Measurements from ENCODE around the gene DPP6.

Gene DPP6

DNA sequence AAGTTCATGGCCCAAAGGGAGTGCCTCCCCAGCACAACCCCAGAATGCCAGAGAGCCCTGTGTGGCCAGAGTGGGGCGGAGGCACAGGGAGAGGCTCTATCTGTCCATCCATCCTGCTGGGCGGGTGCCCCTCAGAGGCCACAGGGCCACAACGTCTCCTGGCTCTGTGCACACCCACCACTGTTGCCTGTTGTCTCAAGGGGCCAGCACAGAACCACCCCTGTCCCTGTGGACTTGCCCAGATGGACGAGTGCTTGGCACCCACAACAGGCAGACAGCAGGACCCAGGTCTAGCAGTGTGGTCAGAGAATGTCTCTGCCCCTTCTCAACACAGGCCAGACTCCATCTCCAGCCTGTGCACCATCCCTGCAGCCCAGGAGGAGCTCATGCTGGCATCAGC, 857.9 kb downstream of the DPP6 start:
- no peak for DNase-seq
- peaks cover 14% of the 10 kb centered on the region for H3K27me3 Mint-ChIP-seq
- peaks cover 4% of the 10 kb centered on the region for H3K4me1 Mint-ChIP-seq
- no peak overlapping the region for H3K27ac Mint-ChIP-seq
- H3K9me3 Mint-ChIP-seq, result peaks cover 7% of the 10 kb centered on the region
- no peak for ATAC-seq
- H3K4me3 Mint-ChIP-seq, result no peak overlapping the region
- no peaks in the 10 kb centered on the region for H3K36me3 Mint-ChIP-seq (ENCODE audit: low read depth)

DNA sequence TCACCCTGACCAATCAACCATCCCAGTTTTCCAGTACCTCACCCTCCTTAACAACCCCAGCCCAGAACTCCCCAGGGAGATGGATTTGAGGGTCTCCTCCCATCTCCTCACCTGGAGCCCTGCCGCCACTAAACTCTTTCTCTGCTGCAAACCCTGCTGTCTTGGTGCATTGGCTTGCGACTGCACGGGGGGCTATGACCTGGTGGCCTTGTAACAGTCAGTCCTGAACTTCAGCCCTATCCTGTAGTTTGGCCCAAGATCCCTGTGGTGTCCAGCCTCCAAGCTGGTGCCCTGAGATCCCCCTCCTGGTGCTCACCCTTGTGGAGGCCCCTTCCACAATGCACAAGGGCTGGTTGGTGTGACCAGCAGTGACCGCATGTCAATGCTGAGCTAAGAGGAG, 858.8 kb downstream of the DPP6 start:
- peaks cover 16% of the 10 kb centered on the region for H3K27me3 Mint-ChIP-seq

DNA sequence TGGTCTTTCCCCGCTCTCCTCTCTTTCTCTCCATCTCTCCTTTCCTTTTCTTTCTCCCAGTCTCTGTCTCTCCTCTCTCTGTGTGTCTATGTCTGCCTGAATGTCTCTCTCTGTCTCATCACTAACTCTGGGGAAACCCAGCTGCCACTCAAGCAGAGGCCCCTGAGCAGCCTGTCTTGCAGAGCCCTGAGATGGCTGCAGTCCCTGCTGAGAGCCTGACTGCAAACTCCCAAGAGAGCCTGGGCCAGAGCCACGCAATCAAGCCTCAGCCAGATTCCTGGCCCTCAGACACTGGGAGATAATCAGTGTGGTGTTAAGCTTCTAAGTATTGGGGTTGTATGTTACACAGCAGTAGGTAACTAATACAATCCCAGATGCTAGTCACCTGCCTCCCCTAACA, 859.2 kb downstream of the DPP6 start:
- no peak overlapping the region for H3K4me3 Mint-ChIP-seq
- H3K27me3 Mint-ChIP-seq, result peaks cover 16% of the 10 kb centered on the region
- no peak for DNase-seq
- H3K36me3 Mint-ChIP-seq (ENCODE audit: low read depth), result no peaks in the 10 kb centered on the region
- peaks cover 4% of the 10 kb centered on the region for H3K4me1 Mint-ChIP-seq
- no peak overlapping the region for H3K27ac Mint-ChIP-seq
- peaks cover 7% of the 10 kb centered on the region for H3K9me3 Mint-ChIP-seq
- ATAC-seq, result no peak

More for the DNA sequence above, 858.8 kb downstream of the DPP6 start:
- ATAC-seq, result no peak
- Mint-ChIP-seq H3K9me3 (peaks cover 7% of the 10 kb centered on the region), H3K36me3 (ENCODE audit: low read depth) (no peaks in the 10 kb centered on the region), H3K27ac (no peak overlapping the region), H3K4me1 (peaks cover 4% of the 10 kb centered on the region), H3K4me3 (no peak overlapping the region)
- no peak for DNase-seq

DNA sequence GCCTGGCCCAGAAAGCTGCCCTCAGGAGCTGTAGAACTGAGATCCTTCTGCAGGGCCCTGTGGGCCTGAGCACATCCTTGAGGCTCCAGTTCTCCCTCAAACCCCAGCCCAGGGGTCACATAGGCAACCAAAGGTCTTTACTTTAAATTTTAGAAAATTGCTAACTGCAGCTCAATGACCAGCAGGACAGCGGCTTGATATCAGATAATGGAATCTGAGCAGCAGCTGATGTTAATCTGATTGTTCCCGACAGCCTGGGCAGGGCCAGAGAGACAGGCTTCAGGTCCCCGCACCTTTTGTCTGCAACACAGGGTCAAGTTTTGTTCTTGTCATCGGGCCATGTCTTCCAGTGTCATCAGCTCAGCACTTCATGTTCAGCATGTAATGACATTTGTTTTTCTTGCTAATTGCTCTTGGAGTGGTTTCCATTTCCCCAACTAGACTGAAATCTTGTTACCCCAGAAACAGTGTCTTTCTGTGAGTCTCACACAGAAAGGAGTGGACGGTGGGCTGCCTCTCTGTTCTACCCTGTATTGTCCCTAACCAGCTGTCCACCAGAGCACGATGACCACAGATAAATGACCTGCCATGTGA, 859.8 kb downstream of the DPP6 start:
- ATAC-seq, result no peak
- Mint-ChIP-seq H3K27ac (no peak overlapping the region), H3K27me3 (peaks cover 17% of the 10 kb centered on the region)

DNA sequence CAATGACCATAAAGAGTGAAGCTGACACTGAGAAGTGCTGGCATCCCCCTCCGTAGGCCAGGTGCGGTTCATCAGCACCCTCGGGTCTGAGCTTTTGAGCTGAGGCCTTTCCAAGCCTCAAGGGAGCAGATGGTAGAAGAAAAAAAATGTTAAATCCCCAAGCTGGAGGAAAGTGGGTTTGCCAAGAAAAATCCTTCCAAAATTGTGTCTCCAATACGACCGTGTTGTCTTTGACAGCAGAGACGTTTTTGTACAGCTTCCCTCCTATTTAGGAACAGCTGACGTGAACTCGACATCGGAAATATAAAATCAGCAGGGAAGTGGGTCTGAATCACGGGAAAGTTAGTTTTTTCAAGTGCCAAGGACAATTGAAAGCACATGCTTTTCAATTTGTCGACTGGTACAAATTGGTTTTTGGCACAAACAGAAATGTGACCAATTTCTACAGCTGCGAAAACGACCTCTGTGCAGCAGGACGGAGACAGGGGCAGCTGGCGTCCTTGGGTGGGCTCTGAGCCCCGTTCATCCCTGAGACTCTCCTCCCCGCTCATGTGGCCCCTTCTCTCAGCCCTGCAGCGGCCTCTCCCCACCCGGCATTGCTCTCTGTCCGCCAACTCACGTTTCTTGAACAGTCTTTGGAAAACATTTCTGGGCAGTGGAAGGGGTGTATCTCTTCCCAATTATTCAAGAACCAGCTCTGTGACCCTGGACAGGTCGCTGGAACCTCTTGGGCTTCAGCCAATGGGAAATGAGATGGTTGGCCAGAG, 860.9 kb downstream of the DPP6 start:
- H3K9me3 Mint-ChIP-seq, result peaks cover 7% of the 10 kb centered on the region
- H3K27me3 Mint-ChIP-seq, result peaks cover 18% of the 10 kb centered on the region
- no peak overlapping the region for H3K4me3 Mint-ChIP-seq
- peaks cover 4% of the 10 kb centered on the region for H3K4me1 Mint-ChIP-seq
- ATAC-seq (no peak), DNase-seq (no peak)
- H3K36me3 Mint-ChIP-seq (ENCODE audit: low read depth), result no peaks in the 10 kb centered on the region
- no peak overlapping the region for H3K27ac Mint-ChIP-seq

More for the DNA sequence above, 859.8 kb downstream of the DPP6 start:
- H3K9me3 Mint-ChIP-seq, result peaks cover 7% of the 10 kb centered on the region
- no peak for DNase-seq
- no peaks in the 10 kb centered on the region for H3K36me3 Mint-ChIP-seq (ENCODE audit: low read depth)
- H3K4me3 Mint-ChIP-seq, result no peak overlapping the region
- H3K4me1 Mint-ChIP-seq, result peaks cover 4% of the 10 kb centered on the region

DNA sequence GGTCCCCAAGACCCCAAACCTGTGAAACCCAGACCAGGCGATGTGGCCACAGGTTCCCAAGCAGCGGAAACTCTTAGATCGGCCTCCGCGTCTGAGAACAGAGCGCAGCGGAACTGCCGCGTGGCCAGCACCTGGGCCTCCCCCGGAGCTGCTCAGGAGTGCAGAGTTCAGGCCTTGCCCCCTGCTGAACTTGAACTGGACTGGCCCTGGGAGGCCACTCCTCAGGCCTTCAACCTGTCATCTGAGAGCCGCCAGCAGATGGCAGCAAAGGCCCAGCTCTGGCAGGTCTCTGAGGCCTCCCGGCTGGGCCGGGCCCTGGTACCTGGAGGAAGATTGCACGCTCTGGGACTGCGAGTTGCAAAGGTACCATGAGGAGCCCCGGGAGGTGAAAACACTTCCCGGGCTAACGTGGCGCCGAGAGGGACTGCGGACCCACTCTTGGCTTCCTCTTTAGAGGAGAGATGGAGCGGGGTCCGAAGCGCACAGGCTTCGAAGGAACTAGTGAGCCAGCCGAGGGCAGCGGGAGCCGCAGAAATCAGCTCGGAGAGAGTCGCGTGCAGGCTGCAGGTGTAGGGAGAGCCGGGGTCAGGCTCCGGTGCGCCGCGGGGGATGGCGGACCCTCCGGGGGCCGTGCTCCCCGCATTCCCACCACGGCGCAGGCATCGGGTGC, 861.6 kb downstream of the DPP6 start:
- Mint-ChIP-seq H3K9me3 (peaks cover 7% of the 10 kb centered on the region), H3K27ac (no peak overlapping the region), H3K27me3 (peaks cover 18% of the 10 kb centered on the region), H3K36me3 (ENCODE audit: low read depth) (no peaks in the 10 kb centered on the region), H3K4me3 (peak overlapping the region; percentile 66), H3K4me1 (peaks cover 4% of the 10 kb centered on the region)
- DNase-seq, result peak; percentile 92
- peak; percentile 92 for ATAC-seq

DNA sequence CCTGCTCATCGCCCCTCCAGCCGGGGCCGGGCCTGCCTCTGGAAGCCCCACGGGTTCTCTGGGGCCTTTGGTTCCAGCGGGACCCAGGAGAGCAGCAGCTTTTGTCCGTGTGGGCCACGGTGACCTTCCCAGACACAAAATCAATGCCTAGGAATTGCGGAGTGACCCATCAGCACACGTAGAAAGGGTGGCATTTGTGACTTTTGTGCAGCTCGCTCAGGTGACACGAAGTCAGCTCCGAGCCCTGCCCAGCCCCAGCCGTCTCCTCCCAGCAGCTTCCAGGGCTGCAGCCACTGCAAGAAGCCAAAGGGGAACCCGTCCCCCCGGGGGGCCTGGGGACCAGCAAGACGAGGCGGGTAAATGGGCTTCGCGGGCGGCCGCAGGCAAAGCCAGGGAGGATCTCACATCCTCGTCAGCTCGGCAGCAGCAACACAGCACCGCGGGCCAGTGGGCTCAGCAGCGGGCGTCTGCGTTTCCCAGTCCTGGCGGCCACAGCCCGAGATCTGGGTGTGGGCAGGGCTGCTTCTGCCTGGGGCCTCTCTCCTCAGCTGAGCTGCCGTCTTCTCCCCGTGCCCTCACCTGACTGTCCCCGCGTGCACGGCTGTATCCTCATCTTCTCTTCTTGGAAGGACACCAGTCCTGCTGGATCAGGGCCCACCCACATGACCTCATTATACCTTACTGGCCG, 862.3 kb downstream of the DPP6 start:
- H3K9me3 Mint-ChIP-seq, result peaks cover 7% of the 10 kb centered on the region
- peaks cover 15% of the 10 kb centered on the region for H3K27me3 Mint-ChIP-seq
- H3K4me1 Mint-ChIP-seq, result peaks cover 4% of the 10 kb centered on the region
- no peak for DNase-seq
- ATAC-seq, result no peak
- H3K27ac Mint-ChIP-seq, result no peak overlapping the region
- no peak overlapping the region for H3K4me3 Mint-ChIP-seq
- no peaks in the 10 kb centered on the region for H3K36me3 Mint-ChIP-seq (ENCODE audit: low read depth)

DNA sequence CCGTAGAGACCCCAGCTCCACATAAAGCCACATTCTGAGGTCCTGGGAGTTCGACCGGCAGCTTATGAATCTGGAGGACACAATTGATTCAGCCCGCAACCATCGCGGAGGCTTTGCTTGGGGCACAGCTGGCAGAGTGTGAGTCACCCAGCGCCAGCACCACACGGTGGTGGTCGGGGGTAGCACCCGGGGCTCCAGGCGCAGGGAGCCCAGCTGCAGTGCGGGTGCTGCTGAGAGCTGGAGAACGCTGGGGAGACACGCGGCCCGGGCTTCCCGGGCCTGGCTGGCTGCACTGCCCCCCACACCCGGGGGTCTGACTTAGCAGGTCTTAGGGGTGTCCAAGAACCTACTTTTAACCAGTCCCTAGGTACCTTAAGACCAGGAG, 862.8 kb downstream of the DPP6 start:
- peaks cover 4% of the 10 kb centered on the region for H3K4me1 Mint-ChIP-seq
- peaks cover 16% of the 10 kb centered on the region for H3K27me3 Mint-ChIP-seq
- ATAC-seq (no peak), DNase-seq (no peak)
- H3K27ac Mint-ChIP-seq, result no peak overlapping the region
- no peak overlapping the region for H3K4me3 Mint-ChIP-seq
- peaks cover 7% of the 10 kb centered on the region for H3K9me3 Mint-ChIP-seq
- H3K36me3 Mint-ChIP-seq (ENCODE audit: low read depth), result no peaks in the 10 kb centered on the region

DNA sequence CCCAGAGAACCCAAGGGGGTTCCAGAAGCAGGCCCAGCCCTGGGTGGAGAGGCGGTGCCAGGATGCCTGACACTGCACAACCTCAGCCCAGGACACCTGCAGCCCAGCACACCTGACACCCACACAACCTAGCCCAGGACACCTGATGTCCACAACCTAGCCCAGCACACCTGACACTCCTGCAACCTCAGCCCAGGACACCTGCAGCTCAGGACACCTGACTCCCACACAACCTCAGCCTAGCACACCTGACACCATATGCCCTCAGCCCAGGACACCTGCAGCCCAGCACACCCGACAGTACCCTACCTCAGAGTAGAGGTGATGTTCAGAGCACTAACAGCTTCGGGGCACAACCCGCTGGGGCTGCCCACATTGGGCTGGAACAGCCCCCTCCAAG, 863.4 kb downstream of the DPP6 start:
- DNase-seq (no peak), ATAC-seq (no peak)
- Mint-ChIP-seq H3K4me1 (peaks cover 4% of the 10 kb centered on the region), H3K27me3 (peaks cover 19% of the 10 kb centered on the region), H3K4me3 (no peak overlapping the region), H3K27ac (no peak overlapping the region), H3K9me3 (peaks cover 7% of the 10 kb centered on the region), H3K36me3 (ENCODE audit: low read depth) (no peaks in the 10 kb centered on the region)

DNA sequence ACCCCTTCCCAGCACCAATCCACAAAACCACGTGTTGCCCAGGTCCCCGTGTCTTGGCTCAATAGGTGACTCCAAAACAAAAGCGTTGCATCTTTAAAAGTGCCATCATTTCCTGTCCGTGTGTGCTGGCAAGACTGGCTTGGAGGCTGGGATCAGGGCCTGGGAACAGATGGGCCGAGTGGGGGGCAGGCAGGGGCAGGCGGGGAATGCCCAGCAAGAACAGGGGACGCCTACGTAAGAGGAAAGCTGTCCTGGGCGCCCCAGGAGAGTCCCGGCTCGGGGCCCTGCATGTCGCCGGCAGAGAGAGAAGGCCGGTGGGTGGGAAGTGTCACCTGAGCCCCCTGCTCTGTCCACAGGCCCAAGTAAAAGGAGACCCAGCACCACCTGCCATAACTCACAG, 864.2 kb downstream of the DPP6 start:
- peaks cover 18% of the 10 kb centered on the region for H3K27me3 Mint-ChIP-seq
- no peaks in the 10 kb centered on the region for H3K36me3 Mint-ChIP-seq (ENCODE audit: low read depth)
- ATAC-seq, result no peak
- H3K4me1 Mint-ChIP-seq, result peaks cover 4% of the 10 kb centered on the region
- no peak overlapping the region for H3K27ac Mint-ChIP-seq
- peaks cover 1% of the 10 kb centered on the region for H3K9me3 Mint-ChIP-seq
- DNase-seq, result no peak
- H3K4me3 Mint-ChIP-seq, result no peak overlapping the region

DNA sequence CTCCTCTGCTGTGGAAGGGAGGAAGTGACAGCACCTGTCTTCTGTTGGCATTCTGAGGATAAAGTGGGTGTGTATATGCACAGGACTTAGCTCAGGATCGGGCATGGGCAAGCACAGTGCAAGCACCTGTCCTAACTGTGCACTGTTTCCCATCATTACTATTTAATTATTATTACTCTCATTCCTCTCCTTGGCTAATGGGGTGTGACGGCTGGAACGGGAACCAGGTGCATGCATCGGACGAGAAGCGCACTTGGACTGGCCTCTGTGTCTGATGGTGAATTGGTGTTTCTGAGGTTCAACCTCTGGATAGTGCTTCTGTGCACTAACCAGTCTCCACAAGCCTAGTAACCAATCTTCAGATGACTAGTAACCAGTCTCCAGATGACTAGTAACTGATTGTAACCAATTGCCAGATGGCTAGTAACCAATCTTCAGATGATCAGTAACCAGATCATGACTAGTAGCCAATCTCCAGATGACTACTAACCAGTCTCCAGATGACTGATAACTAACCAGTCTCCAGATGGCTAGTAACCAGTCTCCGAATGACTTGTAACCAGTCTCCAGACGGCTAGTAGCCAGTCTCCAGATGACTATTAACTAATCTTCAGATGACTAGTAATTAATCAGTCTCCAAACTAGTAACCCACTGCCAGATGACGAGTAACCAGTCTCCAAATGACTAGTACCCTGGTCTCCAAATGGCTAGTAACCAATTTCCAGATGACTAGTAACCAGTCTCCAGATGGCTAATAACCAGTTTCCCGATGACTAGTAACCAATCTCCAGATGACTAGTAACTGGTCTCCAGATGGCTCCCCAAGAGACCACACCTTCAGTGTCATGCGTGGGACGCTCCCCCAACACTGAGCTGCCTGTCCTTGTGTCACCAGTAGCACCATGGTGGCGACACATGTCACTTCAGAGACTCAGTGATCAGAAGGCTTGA, 864.9 kb downstream of the DPP6 start:
- no peaks in the 10 kb centered on the region for H3K36me3 Mint-ChIP-seq (ENCODE audit: low read depth)
- no peaks in the 10 kb centered on the region for H3K9me3 Mint-ChIP-seq
- peaks cover 4% of the 10 kb centered on the region for H3K4me1 Mint-ChIP-seq
- H3K27ac Mint-ChIP-seq, result no peak overlapping the region
- H3K27me3 Mint-ChIP-seq, result peaks cover 18% of the 10 kb centered on the region
- ATAC-seq (no peak), DNase-seq (no peak)
- no peak overlapping the region for H3K4me3 Mint-ChIP-seq

DNA sequence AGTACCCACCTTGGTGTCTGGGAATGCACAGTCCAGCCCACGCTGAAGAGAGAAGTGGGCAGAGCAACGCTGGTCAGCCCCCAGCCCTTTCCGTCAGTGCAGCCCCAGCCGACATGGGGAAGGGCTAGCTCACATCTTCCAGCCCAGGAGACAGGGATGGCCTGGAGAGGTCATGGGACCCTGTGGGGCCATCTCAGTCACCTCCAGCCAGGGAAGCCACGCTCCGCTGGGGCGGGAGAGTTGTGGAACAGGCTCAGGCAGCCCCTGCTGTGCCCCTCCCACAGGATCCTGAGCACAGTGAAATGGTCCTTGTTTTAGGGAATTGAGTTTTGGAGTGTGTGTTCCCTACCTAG, 865.6 kb downstream of the DPP6 start:
- no peak overlapping the region for H3K27ac Mint-ChIP-seq
- DNase-seq (no peak), ATAC-seq (no peak)
- no peak overlapping the region for H3K4me3 Mint-ChIP-seq
- no peaks in the 10 kb centered on the region for H3K9me3 Mint-ChIP-seq
- no peaks in the 10 kb centered on the region for H3K36me3 Mint-ChIP-seq (ENCODE audit: low read depth)
- H3K27me3 Mint-ChIP-seq, result peaks cover 18% of the 10 kb centered on the region
- peaks cover 4% of the 10 kb centered on the region for H3K4me1 Mint-ChIP-seq

DNA sequence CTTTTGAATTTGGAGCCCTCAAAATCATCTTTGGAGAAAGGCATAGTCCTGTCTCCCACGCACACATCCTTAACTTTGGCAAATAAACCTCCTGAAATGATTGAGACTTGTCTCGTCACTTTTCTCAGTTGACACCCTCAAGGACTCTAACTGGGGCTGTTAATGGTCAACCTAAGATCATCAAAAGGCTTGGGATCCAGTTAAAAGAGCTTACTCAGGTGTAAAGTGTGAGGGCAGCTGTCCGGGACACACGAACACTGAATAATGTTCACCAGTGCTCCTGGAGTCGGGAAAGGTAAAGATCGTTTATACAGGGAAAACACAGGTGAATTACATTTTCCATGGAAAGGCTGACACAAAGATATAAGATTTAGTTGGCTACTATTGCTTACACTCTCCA, 866.1 kb downstream of the DPP6 start:
- Mint-ChIP-seq H3K9me3 (no peaks in the 10 kb centered on the region), H3K36me3 (ENCODE audit: low read depth) (no peaks in the 10 kb centered on the region), H3K4me3 (no peak overlapping the region), H3K27me3 (peaks cover 18% of the 10 kb centered on the region), H3K4me1 (peaks cover 4% of the 10 kb centered on the region), H3K27ac (no peak overlapping the region)
- no peak for DNase-seq
- ATAC-seq, result no peak

DNA sequence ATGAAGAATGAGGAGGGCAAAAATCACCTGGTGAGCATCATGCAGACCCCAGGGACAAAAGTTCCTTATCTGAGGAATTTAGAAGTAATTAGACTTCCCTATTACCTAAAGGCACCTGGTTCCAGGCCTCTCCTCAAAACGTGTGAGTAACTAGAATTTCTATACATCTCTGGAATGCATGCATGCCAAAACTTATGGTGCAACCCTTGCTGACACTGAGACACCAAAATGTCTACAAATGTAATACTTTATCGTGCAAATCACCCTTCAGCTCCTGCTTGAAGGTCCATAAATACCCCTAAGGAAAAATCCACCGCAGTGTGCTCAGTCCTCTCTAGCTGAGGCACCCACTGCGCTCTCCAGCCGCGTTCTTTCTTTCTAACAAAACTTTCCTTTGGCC, 866.5 kb downstream of the DPP6 start:
- Mint-ChIP-seq H3K36me3 (ENCODE audit: low read depth) (no peaks in the 10 kb centered on the region), H3K4me3 (no peak overlapping the region)
- no peak for ATAC-seq

More for the DNA sequence above, 866.5 kb downstream of the DPP6 start:
- Mint-ChIP-seq H3K27ac (no peak overlapping the region), H3K4me1 (peaks cover 3% of the 10 kb centered on the region), H3K27me3 (peaks cover 16% of the 10 kb centered on the region), H3K9me3 (no peaks in the 10 kb centered on the region)
- DNase-seq, result no peak

Data from activated naive CD8-positive, alpha-beta T cell treated with anti-CD3 and anti-CD28 coated beads, Interleukin-2, amount 50 U/mL, for 24 hours (primary cell).